SU-DHL-6 (cell line): ENCODE results near the gene ART1.

Experiments used
- H2AFZ ChIP-seq: fragments of 200-600 bp; sonication (generic); 2 replicates; pipeline ENCODE4 v1.6.1; 2014; ENCODE audit warnings: low read depth, mild to moderate bottlenecking, moderate library complexity, mixed read lengths, antibody characterized with exemption, low read length; ENCODE audit not compliant: severe bottlenecking
- H3F3A ChIP-seq: fragments of 200-600 bp; shearing (Covaris generic); 2 replicates; pipeline ENCODE4 v1.6.0; 2016; ENCODE audit warnings: antibody characterized with exemption, mild to moderate bottlenecking; ENCODE audit not compliant: insufficient read depth
- H3K27ac ChIP-seq: fragments of 200-600 bp; sonication (generic); 2 replicates; pipeline ENCODE4 v1.5.1; 2016; ENCODE audit warnings: low read depth, mild to moderate bottlenecking, low read length, moderate library complexity, mixed read lengths
- H3K27me3 ChIP-seq: fragments of 200-600 bp; sonication (generic), shearing (Covaris generic); 2 replicates; pipeline ENCODE4 v1.6.0; 2014; ENCODE audit warnings: mild to moderate bottlenecking, low read length
- H3K36me3 ChIP-seq: fragments of 200-600 bp; sonication (generic); 2 replicates; pipeline ENCODE4 v1.6.1; 2014; ENCODE audit warnings: mild to moderate bottlenecking, low read length, mixed read lengths
- H3K4me2 ChIP-seq: fragments of 300-600, 200-600 bp; shearing (Covaris generic), sonication (generic); 2 replicates; pipeline ENCODE4 v1.6.0; 2014; ENCODE audit warnings: low read length, low read depth, mild to moderate bottlenecking; ENCODE audit not compliant: poor library complexity, severe bottlenecking
- H3K4me3 ChIP-seq: fragments of 200-600 bp; sonication (generic); 2 replicates; pipeline ENCODE4 v1.5.1; 2014; ENCODE audit warnings: antibody characterized with exemption, low read length, mild to moderate bottlenecking, mixed read lengths; ENCODE audit not compliant: insufficient read depth, poor library complexity, severe bottlenecking
- H3K79me2 ChIP-seq: fragments of 200-600 bp; sonication (generic); 2 replicates; pipeline ENCODE4 v1.6.1; 2014; ENCODE audit warnings: mild to moderate bottlenecking, low read length, moderate library complexity; ENCODE audit not compliant: insufficient read depth
- H3K9ac ChIP-seq: fragments of 200-600 bp; sonication (generic); 2 replicates; pipeline ENCODE4 v1.7.0; 2014; ENCODE audit warnings: mild to moderate bottlenecking, low read length
- H3K9me2 ChIP-seq: fragments of 200-600 bp; sonication (generic); replicated peaks from 2 replicates; pipeline ENCODE4 v1.6.1; 2014; ENCODE audit warnings: low read length; ENCODE audit not compliant: insufficient read depth
- H3K9me3 ChIP-seq: fragments of 200-600 bp; sonication (generic); 2 replicates; pipeline ENCODE4 v1.6.1; 2014; ENCODE audit warnings: low read length, mixed read lengths; ENCODE audit not compliant: insufficient read depth
- H4K20me1 ChIP-seq: fragments of 200-600 bp; sonication (generic); 2 replicates; pipeline ENCODE4 v1.6.1; 2014; ENCODE audit warnings: low read depth, mild to moderate bottlenecking, antibody characterized with exemption, low read length, moderate library complexity, mixed read lengths
- EZH2phosphoT487 ChIP-seq: fragments of 200-600 bp; sonication (generic), shearing (Covaris generic); conservative IDR thresholded peaks from 2 replicates; pipeline ENCODE4 v1.6.1; 2018; ENCODE audit warnings: mild to moderate bottlenecking, antibody characterized with exemption, low read length, moderate library complexity, mixed read lengths
- TF ChIP-seq, protein P1 (sequence below): fragments of 200-600 bp; sonication (generic); IDR thresholded peaks from one replicate; pipeline ENCODE4 v1.5.1; 2017; ENCODE audit warnings: antibody characterized with exemption, mild to moderate bottlenecking, low read length, moderate library complexity; ENCODE audit not compliant: insufficient read depth, poor library complexity, severe bottlenecking

The ART1 gene

DNA sequence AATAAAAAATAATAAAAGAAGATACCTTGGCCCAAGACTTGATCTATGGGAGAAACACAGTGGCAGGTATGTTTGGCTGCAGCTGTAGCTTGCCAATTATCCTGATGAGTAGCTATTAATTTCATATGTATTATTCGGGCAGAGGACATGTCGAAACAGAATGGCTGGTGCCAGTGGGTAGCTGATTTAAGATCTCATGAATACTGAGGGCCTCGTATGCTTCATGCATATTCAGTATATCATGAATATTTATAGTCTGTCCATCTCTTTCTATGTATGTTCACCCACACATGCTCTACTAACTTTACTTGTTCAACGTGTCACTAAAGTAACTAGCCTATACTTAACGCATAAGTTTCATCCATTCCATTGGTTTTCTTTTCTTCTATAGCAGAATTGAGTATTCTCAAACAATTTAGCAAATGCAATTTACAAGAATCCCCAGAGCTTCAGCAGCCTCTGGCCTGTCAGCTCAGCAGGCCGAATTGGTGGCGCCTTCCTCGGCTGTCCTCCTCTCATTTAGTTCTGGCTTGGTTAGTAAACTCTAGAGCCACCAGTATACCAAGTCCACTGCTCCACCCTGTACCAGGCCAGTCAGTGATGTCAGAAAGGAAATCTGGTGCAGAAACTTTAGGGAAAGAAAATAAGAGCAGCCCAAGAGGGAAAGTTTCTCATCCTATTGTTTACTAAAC, 21.0 kb upstream of the ART1 start:
- no peak overlapping the region for H3K27ac ChIP-seq
- H3K79me2 ChIP-seq, result no peaks in the 10 kb centered on the region
- H3F3A ChIP-seq, result no peaks in the 10 kb centered on the region
- H3K9me2 ChIP-seq, result no peaks in the 10 kb centered on the region
- TF ChIP-seq, protein P1, sequence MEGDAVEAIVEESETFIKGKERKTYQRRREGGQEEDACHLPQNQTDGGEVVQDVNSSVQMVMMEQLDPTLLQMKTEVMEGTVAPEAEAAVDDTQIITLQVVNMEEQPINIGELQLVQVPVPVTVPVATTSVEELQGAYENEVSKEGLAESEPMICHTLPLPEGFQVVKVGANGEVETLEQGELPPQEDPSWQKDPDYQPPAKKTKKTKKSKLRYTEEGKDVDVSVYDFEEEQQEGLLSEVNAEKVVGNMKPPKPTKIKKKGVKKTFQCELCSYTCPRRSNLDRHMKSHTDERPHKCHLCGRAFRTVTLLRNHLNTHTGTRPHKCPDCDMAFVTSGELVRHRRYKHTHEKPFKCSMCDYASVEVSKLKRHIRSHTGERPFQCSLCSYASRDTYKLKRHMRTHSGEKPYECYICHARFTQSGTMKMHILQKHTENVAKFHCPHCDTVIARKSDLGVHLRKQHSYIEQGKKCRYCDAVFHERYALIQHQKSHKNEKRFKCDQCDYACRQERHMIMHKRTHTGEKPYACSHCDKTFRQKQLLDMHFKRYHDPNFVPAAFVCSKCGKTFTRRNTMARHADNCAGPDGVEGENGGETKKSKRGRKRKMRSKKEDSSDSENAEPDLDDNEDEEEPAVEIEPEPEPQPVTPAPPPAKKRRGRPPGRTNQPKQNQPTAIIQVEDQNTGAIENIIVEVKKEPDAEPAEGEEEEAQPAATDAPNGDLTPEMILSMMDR, result no peak
- no peak for TF ChIP-seq EZH2phosphoT487
- no peaks in the 10 kb centered on the region for H4K20me1 ChIP-seq
- no peaks in the 10 kb centered on the region for H3K9me3 ChIP-seq
- H3K9ac ChIP-seq, result no peak overlapping the region
- no peak overlapping the region for H3K4me2 ChIP-seq
- H2AFZ ChIP-seq, result no peak overlapping the region
- no peaks in the 10 kb centered on the region for H3K36me3 ChIP-seq
- H3K4me3 ChIP-seq, result no peak overlapping the region
- H3K27me3 ChIP-seq, result no peaks in the 10 kb centered on the region

DNA sequence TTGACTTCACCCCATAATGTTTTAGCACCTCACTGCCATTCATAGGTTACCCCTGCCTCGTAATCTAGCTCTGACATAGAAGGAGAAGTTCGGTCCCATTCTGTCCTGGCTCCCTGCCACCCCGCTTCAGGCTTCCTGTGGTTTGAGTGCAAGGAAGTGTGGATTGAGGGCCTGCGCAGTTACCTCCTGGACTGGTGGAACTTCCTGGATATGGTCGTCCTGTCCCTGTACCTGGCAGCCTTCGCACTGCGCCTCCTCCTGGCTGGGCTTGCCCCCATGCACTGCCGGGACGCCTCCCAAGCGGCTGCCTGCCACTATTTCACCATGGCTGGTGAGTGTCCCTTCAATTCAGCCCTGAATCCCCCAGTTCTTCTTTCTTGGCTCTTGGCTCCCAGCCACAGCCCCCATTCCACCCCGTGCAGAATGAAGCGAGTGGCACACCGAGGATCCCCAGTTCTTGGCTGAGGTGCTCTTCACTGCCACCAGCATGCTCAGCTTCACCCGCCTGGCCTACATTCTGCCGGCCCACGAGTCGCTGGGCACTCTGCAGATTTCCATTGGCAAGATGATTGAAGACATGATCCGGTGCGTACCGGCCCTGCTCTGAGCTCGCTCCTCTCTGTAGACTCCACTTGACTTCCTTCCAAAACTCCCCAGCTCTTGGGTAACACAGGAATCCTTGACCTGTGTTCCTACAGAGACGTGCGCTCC, 18.5 kb upstream of the ART1 start:
- Histone ChIP-seq H3K4me2 (no peak overlapping the region), H3K27me3 (no peaks in the 10 kb centered on the region), H3K27ac (no peak overlapping the region), H3K4me3 (no peak overlapping the region), H3K79me2 (no peaks in the 10 kb centered on the region), H4K20me1 (no peaks in the 10 kb centered on the region), H3K9me3 (no peaks in the 10 kb centered on the region), H3F3A (no peaks in the 10 kb centered on the region), H2AFZ (no peak overlapping the region), H3K9ac (no peak overlapping the region), H3K9me2 (no peaks in the 10 kb centered on the region), H3K36me3 (no peaks in the 10 kb centered on the region)
- no peak for TF ChIP-seq EZH2phosphoT487
- TF ChIP-seq, protein P1, result no peak

DNA sequence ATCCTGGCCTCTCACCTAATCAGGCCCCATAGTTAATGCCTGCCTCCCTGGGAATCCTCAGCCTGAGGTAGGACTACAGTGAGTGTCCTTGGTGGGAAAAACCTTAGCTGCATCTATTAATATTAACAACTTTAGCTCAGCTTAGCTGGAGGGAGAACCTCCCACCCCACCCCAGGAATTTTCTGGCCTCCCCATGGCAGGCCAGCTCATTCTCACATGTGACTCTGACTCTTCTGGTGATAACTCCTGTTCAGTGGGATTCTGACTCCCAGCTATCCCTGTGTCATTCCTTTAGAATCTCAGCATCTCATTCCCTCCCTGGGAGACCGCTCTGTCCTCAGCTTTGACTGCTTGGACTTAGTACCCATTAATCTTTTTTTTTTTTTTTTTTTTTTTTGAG, 17.6 kb upstream of the ART1 start:
- Histone ChIP-seq H3K79me2 (no peaks in the 10 kb centered on the region), H3K27me3 (no peaks in the 10 kb centered on the region), H2AFZ (no peak overlapping the region), H3K9me3 (no peaks in the 10 kb centered on the region), H3K27ac (no peak overlapping the region), H3F3A (no peaks in the 10 kb centered on the region), H3K9ac (no peak overlapping the region), H3K36me3 (no peaks in the 10 kb centered on the region), H4K20me1 (no peaks in the 10 kb centered on the region), H3K4me2 (no peak overlapping the region), H3K4me3 (no peak overlapping the region), H3K9me2 (no peaks in the 10 kb centered on the region)
- TF ChIP-seq EZH2phosphoT487, result no peak
- TF ChIP-seq, protein P1, result no peak
